Measurements from ENCODE around the gene TOR1B.
"Not testable (repeated sequence)": the region's sequence is repeated elsewhere in the genome, so short reads cannot be mapped to it uniquely, and the experiment has no call there.

- TF ChIP-seq, protein P1, sequence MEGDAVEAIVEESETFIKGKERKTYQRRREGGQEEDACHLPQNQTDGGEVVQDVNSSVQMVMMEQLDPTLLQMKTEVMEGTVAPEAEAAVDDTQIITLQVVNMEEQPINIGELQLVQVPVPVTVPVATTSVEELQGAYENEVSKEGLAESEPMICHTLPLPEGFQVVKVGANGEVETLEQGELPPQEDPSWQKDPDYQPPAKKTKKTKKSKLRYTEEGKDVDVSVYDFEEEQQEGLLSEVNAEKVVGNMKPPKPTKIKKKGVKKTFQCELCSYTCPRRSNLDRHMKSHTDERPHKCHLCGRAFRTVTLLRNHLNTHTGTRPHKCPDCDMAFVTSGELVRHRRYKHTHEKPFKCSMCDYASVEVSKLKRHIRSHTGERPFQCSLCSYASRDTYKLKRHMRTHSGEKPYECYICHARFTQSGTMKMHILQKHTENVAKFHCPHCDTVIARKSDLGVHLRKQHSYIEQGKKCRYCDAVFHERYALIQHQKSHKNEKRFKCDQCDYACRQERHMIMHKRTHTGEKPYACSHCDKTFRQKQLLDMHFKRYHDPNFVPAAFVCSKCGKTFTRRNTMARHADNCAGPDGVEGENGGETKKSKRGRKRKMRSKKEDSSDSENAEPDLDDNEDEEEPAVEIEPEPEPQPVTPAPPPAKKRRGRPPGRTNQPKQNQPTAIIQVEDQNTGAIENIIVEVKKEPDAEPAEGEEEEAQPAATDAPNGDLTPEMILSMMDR (IDR thresholded peaks at IDR 0.05; ENCODE audit: low read depth, low read length) = not testable (repeated sequence)
- TF ChIP-seq EZH2phosphoT487 (IDR thresholded peaks at IDR 0.05; ENCODE audit: low read depth) = not testable (repeated sequence)
These were observed 42.2 kb upstream of the TOR1B start for GRCh38 chr9:129760784-129761183.
